Measurements from ENCODE around the gene CLEC16A.
A peak's percentile ranks its signal among the peaks of the same experiment; 100 is the strongest.

The CLEC16A gene

DNA sequence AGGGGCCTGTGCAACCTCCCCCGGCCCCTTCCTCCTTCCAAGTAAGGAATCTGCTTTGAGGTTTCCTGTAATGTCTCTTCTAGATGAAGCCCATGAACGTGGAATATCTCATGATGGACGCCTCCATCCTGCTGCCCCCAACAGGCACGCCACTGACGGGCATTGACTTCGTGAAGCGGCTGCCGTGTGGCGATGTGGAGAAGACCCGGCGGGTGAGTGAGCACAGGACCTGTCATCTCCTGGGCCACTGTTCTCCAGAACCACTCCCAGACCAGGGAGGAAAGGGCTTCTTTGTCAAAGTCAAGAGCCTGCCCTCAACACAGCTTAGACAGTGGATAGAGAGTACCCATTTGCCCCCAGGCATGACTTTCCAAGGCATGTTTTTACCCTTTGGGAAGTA, 107.1 kb downstream of the CLEC16A start:
- TF ChIP-seq, protein P1, sequence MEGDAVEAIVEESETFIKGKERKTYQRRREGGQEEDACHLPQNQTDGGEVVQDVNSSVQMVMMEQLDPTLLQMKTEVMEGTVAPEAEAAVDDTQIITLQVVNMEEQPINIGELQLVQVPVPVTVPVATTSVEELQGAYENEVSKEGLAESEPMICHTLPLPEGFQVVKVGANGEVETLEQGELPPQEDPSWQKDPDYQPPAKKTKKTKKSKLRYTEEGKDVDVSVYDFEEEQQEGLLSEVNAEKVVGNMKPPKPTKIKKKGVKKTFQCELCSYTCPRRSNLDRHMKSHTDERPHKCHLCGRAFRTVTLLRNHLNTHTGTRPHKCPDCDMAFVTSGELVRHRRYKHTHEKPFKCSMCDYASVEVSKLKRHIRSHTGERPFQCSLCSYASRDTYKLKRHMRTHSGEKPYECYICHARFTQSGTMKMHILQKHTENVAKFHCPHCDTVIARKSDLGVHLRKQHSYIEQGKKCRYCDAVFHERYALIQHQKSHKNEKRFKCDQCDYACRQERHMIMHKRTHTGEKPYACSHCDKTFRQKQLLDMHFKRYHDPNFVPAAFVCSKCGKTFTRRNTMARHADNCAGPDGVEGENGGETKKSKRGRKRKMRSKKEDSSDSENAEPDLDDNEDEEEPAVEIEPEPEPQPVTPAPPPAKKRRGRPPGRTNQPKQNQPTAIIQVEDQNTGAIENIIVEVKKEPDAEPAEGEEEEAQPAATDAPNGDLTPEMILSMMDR (IDR thresholded peaks at IDR 0.05; ENCODE audit: extremely low read depth, missing control alignments): no peak
- no peak for DNase-seq (ENCODE audit: low spot score)

DNA sequence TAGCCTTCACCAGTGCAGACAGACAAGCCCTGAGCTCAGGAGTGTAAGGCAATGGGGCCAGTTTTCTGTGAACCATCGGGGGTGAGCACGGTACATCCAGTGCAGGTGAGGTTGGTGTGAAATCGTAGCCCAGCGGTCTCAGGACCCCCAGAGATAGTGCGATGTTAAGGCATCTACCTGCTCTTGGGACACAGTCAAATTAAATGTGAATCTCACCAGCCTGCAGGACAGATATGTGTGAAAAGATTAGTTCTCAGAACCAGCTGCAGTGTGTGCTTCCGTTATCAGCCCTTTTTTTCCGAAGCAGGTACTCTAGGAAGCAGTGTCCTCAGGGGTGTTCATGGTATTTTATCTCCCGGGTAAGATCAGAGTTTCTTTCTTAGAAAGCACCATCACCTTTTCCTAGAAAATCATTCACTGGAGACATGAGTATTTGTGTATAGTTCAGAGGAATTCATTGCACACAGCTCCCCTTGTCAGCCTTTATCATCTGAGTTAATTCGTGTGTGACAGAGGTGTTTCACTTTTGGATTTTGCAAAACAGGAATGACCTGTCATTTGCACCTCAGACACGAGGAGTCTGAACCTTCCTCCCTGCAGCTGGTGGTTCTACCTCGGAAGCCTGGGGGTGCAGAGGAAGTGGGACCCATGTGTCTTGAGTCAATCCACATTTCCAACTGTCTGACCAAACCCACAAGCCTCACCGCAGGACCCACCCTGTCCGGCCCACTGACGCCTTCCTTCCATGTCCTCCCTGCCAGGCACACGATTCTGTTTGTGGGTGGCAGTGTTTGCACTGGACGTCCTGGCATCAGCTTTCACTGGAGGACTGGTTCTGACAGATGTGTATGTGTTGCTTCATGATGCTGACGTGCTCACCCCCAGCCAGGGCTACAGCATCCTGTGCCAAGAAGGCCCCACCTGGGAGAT, 107.8 kb downstream of the CLEC16A start:
- TF ChIP-seq, protein P1 (IDR thresholded peaks at IDR 0.05; ENCODE audit: extremely low read depth, missing control alignments): no peak
- peak; percentile 63 for DNase-seq (ENCODE audit: low spot score)

GRCh38 chr16:11053916-11054460, 109.6 kb downstream of the CLEC16A start:
- no peak for DNase-seq (ENCODE audit: low spot score)
- TF ChIP-seq, protein P1 (IDR thresholded peaks at IDR 0.05; ENCODE audit: extremely low read depth, missing control alignments): no peak

GRCh38 chr16:11056090-11056992, 112.0 kb downstream of the CLEC16A start:
- TF ChIP-seq, protein P1 (IDR thresholded peaks at IDR 0.05; ENCODE audit: extremely low read depth, missing control alignments): no peak
- no peak for DNase-seq (ENCODE audit: low spot score)

DNA sequence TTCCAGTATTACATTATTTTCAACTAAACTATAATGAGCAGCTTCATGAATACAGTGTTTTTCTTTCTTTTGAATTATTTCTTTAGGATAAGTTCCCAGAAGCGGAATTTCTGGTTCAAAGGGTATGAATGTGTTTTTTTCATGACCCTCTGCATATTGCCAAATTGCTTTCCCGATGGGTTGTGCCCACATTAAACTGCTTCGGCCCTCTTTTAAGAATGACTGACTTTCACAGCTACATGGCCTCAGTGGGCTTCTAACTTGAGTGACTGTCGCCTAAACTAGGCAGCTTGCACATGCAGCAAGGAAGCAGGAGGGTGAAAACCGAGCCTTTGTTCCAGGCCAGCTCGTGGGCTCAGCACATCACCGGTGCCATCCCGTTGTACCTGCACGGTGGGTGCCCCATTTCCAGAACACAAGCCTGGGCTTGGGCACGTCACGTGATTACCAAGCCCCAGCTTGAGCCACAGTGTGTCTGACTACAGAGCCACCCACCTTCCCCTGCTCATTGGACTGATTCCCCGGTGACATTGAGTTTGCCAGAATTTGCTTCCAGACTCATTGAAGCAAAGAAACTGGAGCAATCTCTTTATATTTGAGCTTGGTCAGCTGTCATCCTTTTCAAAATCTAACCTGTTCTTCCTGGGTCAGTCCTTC, 112.8 kb downstream of the CLEC16A start:
- DNase-seq (ENCODE audit: low spot score): no peak
- TF ChIP-seq, protein P1 (IDR thresholded peaks at IDR 0.05; ENCODE audit: extremely low read depth, missing control alignments): no peak

GRCh38 chr16:11057711-11058345, 113.5 kb downstream of the CLEC16A start:
- TF ChIP-seq, protein P1 (IDR thresholded peaks at IDR 0.05; ENCODE audit: extremely low read depth, missing control alignments): no peak
- DNase-seq (ENCODE audit: low spot score): no peak

Data from GM20000 (cell line).